GM04503 (cell line): Measurements from ENCODE around the gene ZNF469.

Source experiments
- DNase-seq: peaks from one replicate; pipeline ENCODE4 v3.0.0-alpha.2; 2012; ENCODE audit warnings: low read depth

The ZNF469 gene

GRCh38 chr16:88382491-88383400, at the start of gene ZNF469:
Gene ZNF469 (plus strand): TSS chr16:88382959. CDS start chr16:88427471, 44,512 bp downstream.
- DNase-seq = no peak

DNA sequence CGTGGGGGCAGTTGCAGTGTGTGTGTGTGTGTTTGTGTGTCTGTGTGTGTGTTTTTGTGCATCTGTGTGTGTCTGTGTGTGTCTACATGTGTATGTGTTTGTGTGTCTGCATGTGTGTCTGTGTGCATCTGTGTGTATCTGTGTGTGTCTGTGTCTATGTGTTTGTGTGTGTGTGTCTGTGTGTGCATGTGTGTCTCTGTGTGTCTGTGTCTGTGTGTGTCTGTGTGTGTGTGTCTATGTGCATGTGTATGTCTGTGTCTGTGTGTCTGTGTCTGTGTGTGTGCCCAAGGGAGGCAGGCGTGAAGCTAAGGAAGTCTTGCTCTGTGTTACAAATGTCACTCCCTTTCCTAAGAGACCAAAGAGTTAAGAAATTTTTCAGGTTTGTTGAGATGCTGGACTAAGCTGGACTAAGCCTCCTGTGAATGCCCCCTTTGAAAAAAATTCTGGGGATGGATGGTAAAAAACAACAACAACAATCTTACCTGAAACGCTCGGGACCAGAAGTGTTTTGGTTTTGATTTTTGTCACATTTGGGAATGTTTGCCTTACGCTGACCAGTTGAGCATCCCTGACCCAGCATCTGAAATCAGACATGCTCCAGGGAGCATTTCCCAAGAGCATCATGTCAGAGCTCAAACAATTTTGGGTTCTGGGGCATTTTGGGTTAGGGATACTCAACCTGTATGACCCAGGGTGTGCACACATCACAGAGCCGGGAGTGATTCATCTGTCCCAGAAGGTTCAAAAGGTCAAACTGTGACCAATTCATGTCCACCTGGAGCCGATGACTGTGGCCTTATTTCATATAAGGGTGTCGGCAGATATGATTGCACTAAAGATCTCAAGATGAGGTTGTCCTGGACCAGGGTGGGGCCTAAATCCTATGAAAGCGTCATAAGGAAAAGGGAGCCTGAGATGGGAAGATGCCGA, 48.6 kb upstream of the ZNF469 start:
- DNase-seq = no peak

GRCh38 chr16:88334778-88335720, 47.7 kb upstream of the ZNF469 start:
- no peak for DNase-seq

DNA sequence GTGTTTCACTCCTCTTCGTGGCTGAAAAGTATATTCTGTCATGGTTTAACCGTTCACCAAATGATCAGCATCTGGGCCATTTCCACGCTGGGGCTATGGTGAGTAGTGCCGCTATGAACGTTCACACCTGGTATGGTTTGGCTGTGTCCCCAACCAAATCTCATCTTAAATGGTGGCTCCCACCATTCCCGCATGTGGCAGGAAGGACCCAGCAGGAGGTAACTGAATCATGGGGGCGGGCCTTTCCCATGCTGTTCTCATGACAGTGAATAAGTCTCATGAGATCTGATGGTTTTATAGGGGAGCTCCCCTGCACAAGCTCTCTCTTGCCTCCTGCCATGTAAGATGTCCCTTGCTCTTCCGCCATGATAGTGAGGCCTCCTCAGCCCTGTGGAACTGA, 45.7 kb upstream of the ZNF469 start:
- no peak for DNase-seq

DNA sequence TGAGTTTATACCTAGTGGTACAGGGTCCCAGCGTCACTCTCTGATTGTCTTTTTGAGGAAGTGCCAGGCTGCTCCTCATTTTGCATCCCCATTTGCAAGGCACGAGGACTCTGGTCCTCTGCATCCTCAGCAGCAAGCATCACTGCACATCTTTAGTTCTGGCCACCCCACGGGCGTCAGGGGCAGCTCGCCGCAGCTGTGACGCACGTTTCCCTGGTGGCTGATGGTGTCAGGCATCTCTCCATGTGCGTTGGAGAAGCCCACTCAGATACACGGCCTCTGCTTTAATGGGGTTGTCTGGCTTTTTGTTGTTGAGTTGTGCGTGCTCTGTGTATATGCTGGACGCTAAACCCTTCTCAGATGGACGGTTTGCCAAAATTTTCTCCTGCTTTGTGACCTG, 45.2 kb upstream of the ZNF469 start:
- DNase-seq = no peak

GRCh38 chr16:88338111-88338510, 44.6 kb upstream of the ZNF469 start:
- no peak for DNase-seq

- DNase-seq = no peak
Observed at GRCh38 chr16:88338896-88339295, 43.9 kb upstream of the ZNF469 start.

- no peak for DNase-seq
Observed at GRCh38 chr16:88339930-88340754, 42.6 kb upstream of the ZNF469 start.

GRCh38 chr16:88340755-88341150, 42.0 kb upstream of the ZNF469 start:
- DNase-seq = no peak

DNA sequence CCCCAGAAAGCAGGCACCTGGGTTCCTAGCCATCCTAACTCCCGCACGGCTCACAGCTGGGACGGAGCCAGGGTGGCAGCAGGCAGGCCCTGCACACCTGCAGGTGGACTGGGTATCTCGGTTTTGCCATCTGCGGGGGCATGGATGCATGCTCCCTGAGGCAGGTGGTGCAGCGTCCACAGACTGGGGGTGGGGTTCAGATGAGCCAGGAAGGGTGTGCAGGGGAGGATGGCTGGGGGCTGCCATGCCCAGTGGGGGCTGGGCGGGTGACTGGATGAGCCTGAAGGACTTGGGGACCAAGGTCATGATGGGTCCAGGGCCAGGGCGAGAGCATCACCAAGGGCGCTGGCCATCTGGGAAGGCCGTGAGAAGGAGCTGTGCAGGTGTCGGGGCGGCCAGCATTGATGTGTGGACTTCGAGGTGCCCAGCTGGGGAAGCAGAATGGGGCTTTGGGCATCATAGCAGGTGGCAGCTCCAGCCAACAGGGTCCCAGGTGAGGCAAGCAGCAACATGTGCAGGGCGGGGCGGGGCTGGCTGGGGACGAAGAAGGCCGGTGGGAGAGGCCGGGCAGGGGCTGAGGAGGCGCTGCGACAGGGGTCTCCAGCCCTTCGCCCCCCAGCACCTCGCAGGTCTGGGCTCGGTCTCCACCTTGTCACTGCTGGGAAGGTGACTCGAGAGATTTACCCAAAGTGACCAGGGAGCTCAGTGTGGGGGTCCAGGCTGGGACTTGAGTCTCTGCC, 41.0 kb upstream of the ZNF469 start:
- no peak for DNase-seq

DNA sequence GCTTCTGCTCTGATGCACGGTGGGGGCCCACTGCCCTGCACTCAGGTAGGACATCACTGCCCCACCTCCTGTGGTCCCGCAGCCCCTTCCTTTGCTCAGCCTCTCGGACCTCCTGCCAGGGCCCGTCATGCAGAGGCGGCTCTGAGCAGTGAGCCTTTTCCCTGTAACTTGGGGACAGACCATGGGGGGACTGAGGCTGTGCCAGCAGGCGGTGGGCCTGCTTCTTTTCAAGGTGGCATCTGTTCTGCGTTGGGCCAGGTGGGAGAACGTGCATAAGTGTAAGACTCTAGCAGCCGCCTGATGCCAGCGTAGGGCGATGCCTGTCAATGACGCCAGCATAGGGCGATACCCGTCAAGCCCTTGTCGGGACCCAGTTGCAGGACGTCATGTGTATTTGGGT, 40.3 kb upstream of the ZNF469 start:
- DNase-seq = no peak

GRCh38 chr16:88343271-88343791, 39.4 kb upstream of the ZNF469 start:
- DNase-seq = no peak

GRCh38 chr16:88344411-88345030, 38.2 kb upstream of the ZNF469 start:
- DNase-seq = no peak

GRCh38 chr16:88345031-88345720, 37.6 kb upstream of the ZNF469 start:
- DNase-seq = no peak

DNA sequence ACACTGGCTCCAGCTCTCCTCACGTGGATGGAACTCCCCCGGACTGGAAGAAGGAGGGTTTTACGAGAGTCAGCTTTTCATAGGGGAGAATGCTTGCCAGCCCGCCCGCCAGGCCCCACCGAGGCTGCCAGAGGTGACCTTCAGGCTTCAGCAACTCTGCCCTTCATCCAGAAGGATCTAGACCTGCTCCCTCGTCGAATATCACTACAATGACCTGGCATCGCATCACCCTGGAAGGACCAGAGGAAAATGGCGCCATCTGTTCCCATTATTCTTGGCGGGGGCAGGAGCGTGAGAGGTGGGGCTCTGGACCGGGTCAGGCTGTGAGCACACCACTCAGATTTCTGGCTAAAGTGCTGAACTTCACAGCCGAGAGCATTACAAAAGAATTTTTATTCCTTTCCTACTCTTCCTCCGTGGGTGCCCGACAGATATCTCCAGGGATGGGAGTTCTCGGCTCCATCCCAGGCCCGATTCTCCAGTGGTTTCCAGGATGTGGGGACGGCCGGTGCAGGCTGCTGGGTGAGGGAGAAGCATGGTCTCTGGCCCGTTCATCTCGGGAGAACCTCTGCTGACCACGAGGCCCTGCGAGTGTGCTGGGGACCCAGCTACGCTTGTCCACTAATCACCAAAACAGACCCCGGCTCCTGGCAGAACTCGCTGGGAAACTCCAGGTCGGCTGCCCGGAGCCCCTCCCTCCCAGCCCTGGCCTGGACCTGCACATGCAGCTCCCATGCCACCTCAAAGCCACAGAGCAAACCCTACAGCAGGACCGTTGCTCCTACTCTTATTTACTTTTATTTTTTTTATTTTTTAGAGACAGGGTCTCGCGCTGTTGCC, 36.8 kb upstream of the ZNF469 start:
- no peak for DNase-seq

- DNase-seq = no peak
Observed at GRCh38 chr16:88346680-88347505, 35.9 kb upstream of the ZNF469 start.
